ENCODE results near the gene FIGNL2.

The FIGNL2 gene, protein sequence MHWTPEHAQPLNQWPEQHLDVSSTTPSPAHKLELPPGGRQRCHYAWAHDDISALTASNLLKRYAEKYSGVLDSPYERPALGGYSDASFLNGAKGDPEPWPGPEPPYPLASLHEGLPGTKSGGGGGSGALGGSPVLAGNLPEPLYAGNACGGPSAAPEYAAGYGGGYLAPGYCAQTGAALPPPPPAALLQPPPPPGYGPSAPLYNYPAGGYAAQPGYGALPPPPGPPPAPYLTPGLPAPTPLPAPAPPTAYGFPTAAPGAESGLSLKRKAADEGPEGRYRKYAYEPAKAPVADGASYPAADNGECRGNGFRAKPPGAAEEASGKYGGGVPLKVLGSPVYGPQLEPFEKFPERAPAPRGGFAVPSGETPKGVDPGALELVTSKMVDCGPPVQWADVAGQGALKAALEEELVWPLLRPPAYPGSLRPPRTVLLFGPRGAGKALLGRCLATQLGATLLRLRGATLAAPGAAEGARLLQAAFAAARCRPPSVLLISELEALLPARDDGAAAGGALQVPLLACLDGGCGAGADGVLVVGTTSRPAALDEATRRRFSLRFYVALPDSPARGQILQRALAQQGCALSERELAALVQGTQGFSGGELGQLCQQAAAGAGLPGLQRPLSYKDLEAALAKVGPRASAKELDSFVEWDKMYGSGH

DNA sequence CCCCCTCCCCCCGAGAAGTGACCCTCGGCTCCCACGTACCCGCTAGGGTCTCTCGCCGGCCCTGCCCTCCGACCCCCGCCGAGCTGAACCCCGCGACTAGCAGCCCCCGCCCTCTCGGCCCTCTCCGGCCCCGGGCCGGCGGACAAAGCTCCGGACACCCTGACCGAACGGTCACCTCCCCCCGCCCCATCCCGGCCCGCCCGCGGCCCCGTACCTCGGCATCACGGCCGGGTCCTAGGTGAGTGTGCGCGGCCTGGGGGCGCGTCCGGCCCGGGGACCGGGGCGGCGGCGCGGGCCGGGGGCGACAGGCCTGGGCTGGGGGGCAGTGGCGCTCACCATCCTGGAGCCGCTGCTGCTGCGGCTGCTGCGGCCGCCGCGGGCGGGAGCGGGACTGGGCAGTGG is at the start of gene FIGNL2:
FIGNL2 (minus strand) TSS at position 393 of the 402 bp plus-strand sequence. CDS start 26,305 bp downstream, outside the sequence.
- peak within 1 kb of the TSS; percentile 42 for H3K4me3 ChIP-seq (ENCODE audit: low read depth, low read length)
- in situ Hi-C loops (cut with HindIII; ENCODE audit: low sequenced_read_pairs): no loop called here
- DNase-seq (ENCODE audit: low read depth): no peak
- TF ChIP-seq, protein P1, sequence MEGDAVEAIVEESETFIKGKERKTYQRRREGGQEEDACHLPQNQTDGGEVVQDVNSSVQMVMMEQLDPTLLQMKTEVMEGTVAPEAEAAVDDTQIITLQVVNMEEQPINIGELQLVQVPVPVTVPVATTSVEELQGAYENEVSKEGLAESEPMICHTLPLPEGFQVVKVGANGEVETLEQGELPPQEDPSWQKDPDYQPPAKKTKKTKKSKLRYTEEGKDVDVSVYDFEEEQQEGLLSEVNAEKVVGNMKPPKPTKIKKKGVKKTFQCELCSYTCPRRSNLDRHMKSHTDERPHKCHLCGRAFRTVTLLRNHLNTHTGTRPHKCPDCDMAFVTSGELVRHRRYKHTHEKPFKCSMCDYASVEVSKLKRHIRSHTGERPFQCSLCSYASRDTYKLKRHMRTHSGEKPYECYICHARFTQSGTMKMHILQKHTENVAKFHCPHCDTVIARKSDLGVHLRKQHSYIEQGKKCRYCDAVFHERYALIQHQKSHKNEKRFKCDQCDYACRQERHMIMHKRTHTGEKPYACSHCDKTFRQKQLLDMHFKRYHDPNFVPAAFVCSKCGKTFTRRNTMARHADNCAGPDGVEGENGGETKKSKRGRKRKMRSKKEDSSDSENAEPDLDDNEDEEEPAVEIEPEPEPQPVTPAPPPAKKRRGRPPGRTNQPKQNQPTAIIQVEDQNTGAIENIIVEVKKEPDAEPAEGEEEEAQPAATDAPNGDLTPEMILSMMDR (IDR thresholded peaks at IDR 0.05; ENCODE audit: low read depth, low read length, missing control alignments): no peak

DNA sequence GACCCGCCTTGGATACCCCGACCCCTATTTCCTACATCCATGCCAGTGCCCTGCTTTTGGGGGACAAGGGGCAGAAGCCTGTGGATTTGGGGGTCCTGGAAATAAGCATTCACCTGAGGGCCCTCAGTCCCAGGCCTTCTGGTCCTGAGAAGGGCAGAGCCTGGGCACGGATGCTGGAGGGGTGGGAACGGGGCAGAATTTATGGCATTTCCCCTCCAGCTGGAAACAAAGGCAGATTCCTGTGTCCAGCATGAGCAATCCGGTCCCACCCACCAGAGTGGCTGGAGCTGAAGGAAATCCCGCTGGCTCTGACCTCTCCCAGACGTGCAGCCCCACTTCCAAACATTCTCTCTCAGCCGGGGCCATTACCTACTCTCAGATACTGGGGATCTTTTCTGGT is 48.7 kb upstream of the FIGNL2 start:
- TF ChIP-seq, protein P1 (IDR thresholded peaks at IDR 0.05; ENCODE audit: low read depth, low read length, missing control alignments): no peak
- in situ Hi-C loops (cut with HindIII; ENCODE audit: low sequenced_read_pairs): no loop called here
- H3K4me3 ChIP-seq (ENCODE audit: low read depth, low read length): no peak overlapping the region
- DNase-seq (ENCODE audit: low read depth): no peak

DNA sequence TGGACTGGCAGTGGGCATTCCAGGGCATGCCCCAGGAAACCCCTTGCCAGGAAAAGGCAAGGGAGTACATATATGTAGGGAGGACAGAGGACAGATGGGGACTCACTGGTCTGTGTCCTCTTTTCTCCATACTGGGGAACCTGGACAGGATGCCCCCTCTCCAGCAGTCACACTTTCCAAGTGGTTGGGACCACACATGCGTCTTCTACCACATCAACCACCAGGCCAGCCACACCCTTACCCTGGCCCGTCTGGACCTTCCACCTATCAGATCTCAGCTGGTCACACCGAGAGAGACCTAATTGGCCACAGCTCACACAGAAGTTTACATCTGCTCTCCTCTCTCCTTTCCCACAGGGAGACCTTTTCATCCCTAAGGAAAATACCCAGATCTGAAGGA is 47.7 kb upstream of the FIGNL2 start:
- no peak overlapping the region for H3K4me3 ChIP-seq (ENCODE audit: low read depth, low read length)
- no peak for DNase-seq (ENCODE audit: low read depth)
- in situ Hi-C loops (cut with HindIII; ENCODE audit: low sequenced_read_pairs): no loop called here
- TF ChIP-seq, protein P1 (IDR thresholded peaks at IDR 0.05; ENCODE audit: low read depth, low read length, missing control alignments): no peak

DNA sequence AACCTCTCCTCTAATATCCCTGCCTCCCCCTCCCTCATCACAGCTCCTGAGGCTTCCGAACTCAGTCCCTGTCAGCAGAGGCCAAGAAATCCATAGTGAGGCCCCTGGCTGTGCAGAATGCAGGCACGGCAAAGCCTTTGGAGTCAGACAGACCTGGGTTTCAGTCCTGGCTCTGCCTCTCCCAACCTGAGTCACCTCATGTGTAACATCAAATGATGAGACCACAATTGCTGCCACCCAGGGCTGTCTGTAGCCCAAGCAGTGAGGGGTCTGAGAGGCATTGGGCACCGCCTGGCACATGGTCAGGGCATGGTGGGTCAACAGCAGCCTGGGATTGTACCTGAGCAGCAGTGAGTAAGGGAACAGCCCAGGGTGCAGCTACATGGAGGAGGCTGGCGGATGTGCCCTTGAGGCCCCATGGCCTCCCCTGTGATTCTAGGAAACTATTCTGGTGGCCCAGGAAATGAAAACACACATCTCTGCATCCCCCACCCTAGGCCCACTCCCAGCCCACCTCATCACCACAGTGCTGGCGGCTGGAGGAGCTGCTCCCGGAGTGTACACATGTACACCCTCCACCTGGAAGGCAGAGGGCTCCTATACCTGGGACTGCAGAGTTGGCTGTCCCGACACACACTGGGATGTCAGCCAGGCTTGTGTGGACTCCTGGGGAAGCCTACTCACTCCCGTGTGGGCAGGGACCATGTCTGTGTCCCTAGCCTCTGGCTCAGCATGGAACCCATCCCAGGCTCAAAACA is 47.0 kb upstream of the FIGNL2 start:
- H3K4me3 ChIP-seq (ENCODE audit: low read depth, low read length): no peak overlapping the region
- TF ChIP-seq, protein P1 (IDR thresholded peaks at IDR 0.05; ENCODE audit: low read depth, low read length, missing control alignments): no peak
- DNase-seq (ENCODE audit: low read depth): no peak
- in situ Hi-C loops (cut with HindIII; ENCODE audit: low sequenced_read_pairs): no loop called here

DNA sequence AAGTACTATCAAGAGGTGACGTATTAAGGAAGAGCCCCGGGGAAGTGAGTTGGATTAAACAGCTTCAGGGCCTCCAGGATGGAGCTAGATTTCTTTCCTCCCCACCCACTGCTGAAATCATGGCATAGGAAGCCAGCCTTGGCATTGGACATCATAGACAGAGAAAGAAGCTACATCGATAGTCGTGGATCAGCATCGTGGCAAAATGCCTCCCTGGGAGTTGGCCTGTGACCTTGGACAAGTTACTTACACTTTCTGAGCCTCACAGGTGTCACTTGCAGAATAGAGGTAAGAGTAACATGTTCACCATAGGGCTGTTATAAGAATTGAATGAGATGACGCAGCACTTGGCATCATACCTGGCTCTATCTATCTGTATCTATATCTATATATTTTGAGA is 45.3 kb upstream of the FIGNL2 start:
- in situ Hi-C loops (cut with HindIII; ENCODE audit: low sequenced_read_pairs): no loop called here
- no peak overlapping the region for H3K4me3 ChIP-seq (ENCODE audit: low read depth, low read length)
- TF ChIP-seq, protein P1 (IDR thresholded peaks at IDR 0.05; ENCODE audit: low read depth, low read length, missing control alignments): no peak
- DNase-seq (ENCODE audit: low read depth): no peak

DNA sequence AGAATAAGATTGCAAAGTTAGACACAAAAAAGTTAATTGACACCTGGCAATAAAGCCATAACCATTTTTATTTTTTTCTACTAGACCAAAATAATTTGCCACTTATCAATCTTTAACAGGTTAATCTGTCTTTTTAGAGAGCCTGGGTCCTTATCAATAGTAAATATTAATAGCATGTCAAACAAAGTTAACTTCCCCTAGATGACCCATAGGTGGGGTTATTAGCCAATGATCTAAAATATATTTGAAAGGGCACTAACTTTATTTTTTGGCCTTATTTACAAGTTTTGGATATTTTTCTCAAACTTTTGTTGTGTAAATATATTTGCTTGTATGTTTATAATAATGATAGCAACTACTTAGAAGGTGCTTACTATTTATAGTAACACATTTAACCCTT is 43.3 kb upstream of the FIGNL2 start:
- DNase-seq (ENCODE audit: low read depth): no peak
- TF ChIP-seq, protein P1 (IDR thresholded peaks at IDR 0.05; ENCODE audit: low read depth, low read length, missing control alignments): peak; percentile 11
- in situ Hi-C loops (cut with HindIII; ENCODE audit: low sequenced_read_pairs): no loop called here
- H3K4me3 ChIP-seq (ENCODE audit: low read depth, low read length): no peak overlapping the region
